HG03378 (cell line): ENCODE measurements around the gene LAMB3.

Source experiments
- ATAC-seq: cut with Tn5 transposase; IDR thresholded peaks from one replicate; pipeline ENCODE4 v1.9.1; 2021; ENCODE audit warnings: mild to moderate bottlenecking, moderate library complexity; ENCODE audit not compliant: unreplicated experiment

LAMB3 gene

DNA sequence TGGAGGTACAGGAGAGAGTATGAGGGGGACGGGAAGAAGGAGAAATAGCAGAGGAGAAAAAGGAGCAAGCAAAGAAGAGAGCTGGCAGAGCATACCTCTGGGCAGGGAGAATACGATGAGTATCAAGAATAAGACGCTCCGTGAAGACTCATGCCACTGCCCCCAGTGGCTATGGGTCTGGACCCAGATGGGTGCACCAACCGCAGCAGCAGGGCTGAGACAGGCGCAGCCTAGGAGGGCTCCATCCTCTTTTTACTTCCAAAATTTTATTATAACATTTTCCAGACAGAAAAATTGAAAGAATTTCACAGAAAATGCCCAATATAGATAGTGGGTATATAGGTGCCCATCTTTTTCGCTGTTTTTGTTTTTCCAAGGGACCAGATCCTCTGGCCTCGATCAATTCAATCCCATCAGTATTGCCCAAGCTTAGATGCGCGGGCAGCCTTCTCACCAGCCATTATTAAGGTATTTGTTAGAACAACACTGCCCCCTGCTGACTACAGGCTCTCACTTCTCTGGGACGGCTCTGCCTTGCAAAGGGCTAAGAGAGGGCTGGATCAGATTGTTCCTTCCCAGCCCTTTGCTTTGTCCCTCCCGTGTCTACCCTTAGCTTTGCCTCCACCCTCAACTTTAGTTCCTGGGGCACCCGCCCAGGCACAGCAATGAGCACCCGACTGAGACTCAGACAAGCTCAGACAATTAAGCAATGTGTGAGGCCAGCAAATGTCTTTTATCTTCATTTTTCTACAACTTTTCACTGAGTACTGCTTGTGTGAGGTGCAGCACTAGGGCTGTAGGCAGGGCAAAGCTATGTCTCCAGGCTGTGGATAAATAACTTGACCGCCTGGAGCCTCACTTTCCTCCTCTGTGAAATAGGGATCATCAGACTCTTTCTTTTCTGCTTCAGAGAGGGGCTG lies 86.2 kb downstream of the LAMB3 start:
- ATAC-seq: peak; percentile 88
